NCI-H2081 treated with DMSO at 0.1 percent for 48 hours (cell line): ENCODE data around the gene SCCPDH.

Experiments
- DNase-seq: peaks from one replicate; lab custom pipeline; 2025; lab: John Stamatoyannopoulos, UW

SCCPDH gene

GRCh38 chr1:246753670-246754535 lies 29.7 kb downstream of the SCCPDH start:
- peak; percentile 17 for DNase-seq

GRCh38 chr1:246755419-246755818 lies 31.2 kb downstream of the SCCPDH start:
- DNase-seq: no peak

- no peak for DNase-seq
Observed at GRCh38 chr1:246760422-246761347, 36.5 kb downstream of the SCCPDH start.

GRCh38 chr1:246761396-246761795 lies 37.2 kb downstream of the SCCPDH start:
- no peak for DNase-seq

- DNase-seq: no peak
Observed at GRCh38 chr1:246765521-246765920, 41.3 kb downstream of the SCCPDH start.

GRCh38 chr1:246768403-246769020 lies 44.3 kb downstream of the SCCPDH start:
- DNase-seq: no peak

- no peak for DNase-seq
Observed at GRCh38 chr1:246769306-246769705, 45.1 kb downstream of the SCCPDH start.

- DNase-seq: no peak
Observed at GRCh38 chr1:246771366-246771765, 47.2 kb downstream of the SCCPDH start.

GRCh38 chr1:246772686-246773085 lies 48.5 kb downstream of the SCCPDH start:
- DNase-seq: no peak

GRCh38 chr1:246773213-246773641 lies 49.0 kb downstream of the SCCPDH start:
- DNase-seq: no peak

GRCh38 chr1:246775531-246776385 lies 51.5 kb downstream of the SCCPDH start:
- no peak for DNase-seq

- no peak for DNase-seq
Observed at GRCh38 chr1:246776923-246777322, 52.7 kb downstream of the SCCPDH start.

GRCh38 chr1:246778663-246779062 lies 54.5 kb downstream of the SCCPDH start:
- DNase-seq: no peak

- no peak for DNase-seq
Observed at GRCh38 chr1:246779561-246780175, 55.5 kb downstream of the SCCPDH start.

- DNase-seq: no peak
Observed at GRCh38 chr1:246780264-246780663, 56.1 kb downstream of the SCCPDH start.

GRCh38 chr1:246781212-246781611 lies 57.0 kb downstream of the SCCPDH start:
- no peak for DNase-seq

- no peak for DNase-seq
Observed at GRCh38 chr1:246782120-246782900, 58.1 kb downstream of the SCCPDH start.

GRCh38 chr1:246784621-246785493 lies 60.6 kb downstream of the SCCPDH start:
- no peak for DNase-seq

GRCh38 chr1:246785494-246786111 lies 61.4 kb downstream of the SCCPDH start:
- no peak for DNase-seq
